Measurements from ENCODE around the gene DLX4. TPM values are rescaled to one million over a fixed set of nuclear protein-coding genes. Genes with fewer than 3 reads are reported as not detected.

DLX4 gene
- 1.1 and 1.4 TPM in 2 replicates for total RNA-seq (2014; rRNA removed; shearing (Covaris generic))
- polyA plus RNA-seq (2015; cell fraction: cytosol; rRNA removed), result 2.2 and 2.8 TPM in 2 replicates
- 5.9 and 10.7 TPM in 2 replicates for polyA plus RNA-seq (2015; cell fraction: nucleus; rRNA removed)

DNA sequence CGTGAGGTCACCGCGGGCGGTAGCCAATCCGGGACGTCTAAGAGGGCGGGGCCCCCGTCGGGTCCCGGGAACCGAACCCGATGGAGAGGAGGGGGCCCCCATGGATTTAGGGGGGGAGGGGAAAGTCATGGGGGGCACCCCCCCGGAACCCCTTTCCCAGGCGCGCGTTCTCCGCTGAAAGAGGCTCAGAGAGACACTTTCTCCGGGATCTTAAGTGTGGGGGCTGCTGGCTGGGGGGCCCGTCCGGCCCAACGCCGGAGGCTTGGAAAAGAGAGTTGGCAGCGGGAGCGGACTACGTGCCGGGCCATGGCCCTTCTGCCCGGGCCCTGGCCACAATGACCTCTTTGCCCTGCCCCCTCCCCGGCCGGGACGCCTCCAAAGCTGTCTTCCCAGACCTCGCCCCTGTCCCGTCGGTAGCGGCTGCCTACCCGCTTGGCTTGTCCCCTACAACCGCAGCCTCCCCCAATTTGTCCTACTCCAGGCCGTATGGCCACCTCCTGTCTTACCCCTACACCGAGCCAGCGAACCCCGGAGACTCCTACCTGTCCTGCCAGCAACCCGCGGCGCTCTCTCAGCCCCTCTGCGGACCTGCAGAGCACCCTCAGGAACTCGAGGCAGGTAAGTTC lies at the start of gene DLX4:
Gene DLX4, plus strand, starts transcription at position 57 of the 626 bp plus-strand sequence. Its CDS starts 279 bp downstream, at position 336.
- no peak for DNase-seq (ENCODE audit: low read depth, low spot score)
- in situ Hi-C loops (cut with HindIII; ENCODE audit: low pct_unique_long_range_greater_than_20kb, low sequenced_read_pairs), result no loop called here

GRCh38 chr17:49920030-49920769 lies 48.8 kb upstream of the DLX4 start:
- DNase-seq (ENCODE audit: low read depth, low spot score), result no peak

GRCh38 chr17:49922095-49922494 lies 46.9 kb upstream of the DLX4 start:
- in situ Hi-C loops (cut with HindIII; ENCODE audit: low pct_unique_long_range_greater_than_20kb, low sequenced_read_pairs), result no loop called here
- DNase-seq (ENCODE audit: low read depth, low spot score), result no peak

More at GRCh38 chr17:49920030-49920769, 48.8 kb upstream of the DLX4 start:
- in situ Hi-C loops (cut with HindIII; ENCODE audit: low pct_unique_long_range_greater_than_20kb, low sequenced_read_pairs), result no loop called here

DNA sequence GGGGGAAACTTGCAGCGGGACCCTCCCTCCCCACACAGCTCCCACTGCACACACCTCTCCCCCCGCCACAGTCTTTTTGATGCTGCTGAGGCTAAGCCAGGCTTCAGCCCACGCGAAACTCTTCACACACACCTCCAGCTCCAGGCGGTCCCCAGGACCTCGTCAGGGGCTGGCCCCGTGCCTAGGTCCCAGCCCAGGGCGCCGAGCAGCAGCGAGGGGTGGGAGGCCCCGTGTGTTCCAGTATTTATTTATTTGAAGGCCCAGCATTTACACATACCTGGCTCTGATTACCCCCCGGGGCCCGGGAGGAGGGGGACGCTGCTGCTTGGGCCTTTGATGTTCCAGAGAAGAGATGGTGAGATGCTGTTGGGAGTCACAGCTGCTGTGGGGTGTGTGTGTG lies 44.9 kb upstream of the DLX4 start:
- DNase-seq (ENCODE audit: low read depth, low spot score), result no peak
- in situ Hi-C loops (cut with HindIII; ENCODE audit: low pct_unique_long_range_greater_than_20kb, low sequenced_read_pairs), result no loop called here

DNA sequence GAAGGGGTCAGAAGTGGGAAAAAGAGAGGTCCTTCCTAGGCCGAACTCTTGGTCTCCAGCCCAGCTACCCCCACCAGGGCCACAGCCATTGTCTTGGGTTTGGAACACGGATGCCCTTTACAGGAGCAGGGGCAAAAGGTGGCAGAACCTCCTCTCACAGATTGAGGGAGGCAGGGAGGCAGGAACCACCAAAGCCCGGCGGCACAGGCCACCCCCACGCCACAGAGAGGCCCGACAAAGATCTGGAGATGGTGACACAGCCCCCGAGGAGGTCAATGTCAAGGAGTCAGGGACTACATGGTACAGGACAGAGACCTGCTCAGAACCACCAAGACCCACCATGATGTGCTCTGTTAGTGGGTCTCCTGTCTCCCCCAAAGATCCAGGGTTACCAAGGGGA lies 44.4 kb upstream of the DLX4 start:
- DNase-seq (ENCODE audit: low read depth, low spot score), result no peak
- in situ Hi-C loops (cut with HindIII; ENCODE audit: low pct_unique_long_range_greater_than_20kb, low sequenced_read_pairs), result no loop called here

- in situ Hi-C loops (cut with HindIII; ENCODE audit: low pct_unique_long_range_greater_than_20kb, low sequenced_read_pairs), result no loop called here
- no peak for DNase-seq (ENCODE audit: low read depth, low spot score)
Measured at GRCh38 chr17:49925921-49926320, 43.1 kb upstream of the DLX4 start.

GRCh38 chr17:49926886-49927285 lies 42.1 kb upstream of the DLX4 start:
- in situ Hi-C loops (cut with HindIII; ENCODE audit: low pct_unique_long_range_greater_than_20kb, low sequenced_read_pairs), result no loop called here
- no peak for DNase-seq (ENCODE audit: low read depth, low spot score)

DNA sequence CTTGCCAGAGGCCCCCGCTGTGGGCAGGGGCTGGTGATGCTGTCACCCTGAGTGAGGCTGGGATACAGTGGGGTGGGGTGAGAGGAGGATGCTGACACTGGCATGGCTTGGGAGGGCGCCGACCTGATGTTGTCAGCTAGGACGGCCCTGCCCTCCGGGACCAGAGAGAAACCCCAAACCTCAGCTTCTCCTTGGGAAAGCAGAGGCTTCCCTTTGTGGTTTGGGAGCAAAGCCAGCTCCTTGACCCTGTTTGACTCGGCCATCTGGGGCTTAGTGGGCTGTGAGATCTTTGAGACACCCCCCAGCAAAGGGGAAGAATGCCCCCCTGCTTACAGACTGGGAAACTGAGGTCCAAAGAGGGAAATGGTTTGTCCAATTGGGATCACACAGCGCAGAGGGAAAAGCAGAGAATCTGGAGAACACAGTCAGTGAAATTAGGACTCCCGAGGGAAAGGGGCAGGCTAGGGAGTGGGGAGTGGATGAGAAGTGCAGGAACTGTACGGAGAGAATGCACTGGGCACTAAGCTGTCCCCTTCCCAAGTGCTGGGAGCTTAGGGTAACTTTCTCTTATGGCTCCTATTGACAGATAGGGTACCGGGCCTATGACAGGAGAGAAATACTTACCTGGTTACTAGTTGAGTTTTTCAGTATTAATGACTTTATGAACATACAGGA lies 40.7 kb upstream of the DLX4 start:
- in situ Hi-C loops (cut with HindIII; ENCODE audit: low pct_unique_long_range_greater_than_20kb, low sequenced_read_pairs), result no loop called here
- no peak for DNase-seq (ENCODE audit: low read depth, low spot score)

- in situ Hi-C loops (cut with HindIII; ENCODE audit: low pct_unique_long_range_greater_than_20kb, low sequenced_read_pairs), result no loop called here
- no peak for DNase-seq (ENCODE audit: low read depth, low spot score)
Measured at GRCh38 chr17:49928837-49929475, 40.0 kb upstream of the DLX4 start.

DNA sequence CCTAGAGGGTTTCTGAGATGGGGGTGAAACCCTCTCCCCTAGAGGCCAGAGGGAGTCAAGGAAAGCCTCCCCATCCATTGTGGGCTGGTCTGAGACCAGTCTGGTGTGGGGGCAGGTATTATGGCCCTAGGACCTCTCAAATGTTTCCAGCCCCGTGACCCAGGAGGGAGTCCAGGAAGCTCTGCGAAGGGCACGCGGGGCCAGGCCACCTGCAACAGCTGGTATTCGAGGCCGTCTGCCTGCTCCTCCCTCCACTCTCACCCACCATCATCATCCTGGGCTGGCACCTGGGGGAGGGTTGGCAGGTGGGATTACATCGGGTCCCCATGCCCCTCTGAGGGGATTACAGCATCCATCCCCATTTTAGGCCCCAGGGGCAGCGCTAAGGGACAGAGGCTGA lies 38.1 kb upstream of the DLX4 start:
- in situ Hi-C loops (cut with HindIII; ENCODE audit: low pct_unique_long_range_greater_than_20kb, low sequenced_read_pairs), result no loop called here
- DNase-seq (ENCODE audit: low read depth, low spot score), result no peak

DNA sequence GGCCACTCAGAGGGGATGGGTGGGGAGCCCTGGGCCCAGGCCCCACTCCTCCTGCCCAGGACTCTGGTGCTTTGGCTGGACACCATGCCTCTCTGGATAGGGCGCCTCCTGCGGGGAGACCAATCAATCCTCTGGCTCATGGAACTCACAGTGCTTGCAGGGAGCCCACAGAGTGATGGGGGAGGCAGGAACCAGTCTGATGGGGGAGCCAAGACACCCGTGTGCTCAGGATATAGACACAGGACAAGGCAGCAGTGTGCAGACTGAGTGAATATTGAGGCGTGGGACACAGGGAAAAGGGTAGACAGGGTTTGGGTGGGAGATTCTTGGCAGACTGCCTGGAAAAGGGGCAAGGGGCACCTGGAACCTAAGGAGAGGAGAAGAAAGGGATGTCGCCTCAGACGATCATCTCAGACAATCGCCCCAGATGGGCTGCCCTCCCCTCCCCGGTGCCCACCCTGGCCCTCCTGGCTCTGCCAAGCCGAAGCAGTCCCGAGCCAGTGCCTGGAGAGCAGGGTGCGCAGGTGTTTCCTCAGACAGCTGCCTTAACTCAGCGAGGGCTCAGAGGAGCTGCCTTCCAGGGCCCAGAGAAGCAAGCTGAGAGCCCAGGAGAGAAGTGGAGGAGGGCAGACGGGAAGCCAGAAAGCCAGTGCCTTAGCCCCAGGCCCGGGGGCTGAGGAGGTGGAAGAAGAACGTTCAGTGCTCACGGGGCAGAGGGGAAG lies 37.4 kb upstream of the DLX4 start:
- no peak for DNase-seq (ENCODE audit: low read depth, low spot score)
- in situ Hi-C loops (cut with HindIII; ENCODE audit: low pct_unique_long_range_greater_than_20kb, low sequenced_read_pairs), result no loop called here

GRCh38 chr17:49932138-49932723 lies 36.8 kb upstream of the DLX4 start:
- in situ Hi-C loops (cut with HindIII; ENCODE audit: low pct_unique_long_range_greater_than_20kb, low sequenced_read_pairs), result no loop called here
- DNase-seq (ENCODE audit: low read depth, low spot score), result no peak

GRCh38 chr17:49932901-49933300 lies 36.1 kb upstream of the DLX4 start:
- in situ Hi-C loops (cut with HindIII; ENCODE audit: low pct_unique_long_range_greater_than_20kb, low sequenced_read_pairs), result no loop called here
- DNase-seq (ENCODE audit: low read depth, low spot score), result no peak

DNA sequence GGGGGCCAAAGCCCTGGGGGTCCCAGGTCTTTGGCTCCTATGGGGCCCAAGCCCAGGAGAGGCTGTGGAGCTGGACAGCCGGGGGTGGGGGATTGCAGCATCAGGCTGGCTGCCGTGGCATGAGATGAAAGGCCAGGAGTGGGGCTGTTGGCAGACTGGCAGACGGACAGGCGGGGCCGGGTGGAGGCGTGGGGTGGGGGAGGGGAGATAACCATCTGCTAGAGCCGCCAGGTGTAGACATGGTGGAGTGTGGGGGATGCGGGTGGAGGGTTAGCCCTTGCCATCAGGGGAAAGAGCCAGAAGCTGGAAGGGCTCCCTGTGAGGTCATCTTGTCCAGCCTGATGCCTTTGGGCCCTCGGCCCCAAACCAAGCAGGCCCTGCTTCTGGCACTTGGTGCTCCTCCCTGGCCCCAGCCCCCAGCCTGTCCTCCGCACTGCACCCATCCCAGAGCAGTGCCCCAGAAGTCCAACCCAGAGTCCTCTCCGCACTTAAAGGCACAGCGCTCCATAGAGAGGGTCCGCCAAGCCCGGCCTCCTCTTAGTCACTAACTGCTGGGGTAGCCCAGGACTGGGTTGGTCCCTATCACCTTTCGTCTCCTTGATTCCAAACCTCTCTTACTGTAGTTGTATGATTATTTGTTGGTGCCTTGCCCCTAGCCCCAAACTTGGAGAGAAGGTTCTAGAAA lies 33.3 kb upstream of the DLX4 start:
- no peak for DNase-seq (ENCODE audit: low read depth, low spot score)
- in situ Hi-C loops (cut with HindIII; ENCODE audit: low pct_unique_long_range_greater_than_20kb, low sequenced_read_pairs), result no loop called here

DNA sequence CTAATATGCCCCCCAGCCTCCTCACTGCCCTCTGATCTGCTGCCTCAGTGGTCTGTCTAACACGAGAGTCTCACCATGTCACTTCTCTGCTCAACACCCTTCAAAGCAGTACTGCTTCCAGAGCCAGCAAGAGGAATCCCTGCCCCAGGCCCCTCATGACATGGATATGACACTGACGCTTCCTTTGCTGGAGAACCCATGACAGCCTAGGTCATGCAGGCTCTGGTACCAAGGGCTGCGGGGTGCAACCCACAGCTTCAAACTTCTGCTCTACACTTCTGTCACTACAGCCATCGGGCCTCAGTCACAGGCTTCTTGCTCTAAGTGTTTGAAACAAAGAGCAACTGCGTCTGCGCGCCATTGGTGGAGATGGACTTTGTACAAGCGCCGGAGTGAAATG lies 32.6 kb upstream of the DLX4 start:
- no peak for DNase-seq (ENCODE audit: low read depth, low spot score)
- in situ Hi-C loops (cut with HindIII; ENCODE audit: low pct_unique_long_range_greater_than_20kb, low sequenced_read_pairs), result no loop called here

- in situ Hi-C loops (cut with HindIII; ENCODE audit: low pct_unique_long_range_greater_than_20kb, low sequenced_read_pairs), result no loop called here
- no peak for DNase-seq (ENCODE audit: low read depth, low spot score)
Measured at GRCh38 chr17:49939318-49939717, 29.7 kb upstream of the DLX4 start.

- in situ Hi-C loops (cut with HindIII; ENCODE audit: low pct_unique_long_range_greater_than_20kb, low sequenced_read_pairs), result no loop called here
- DNase-seq (ENCODE audit: low read depth, low spot score), result no peak
Measured at GRCh38 chr17:49941427-49941826, 27.6 kb upstream of the DLX4 start.

All from SK-MEL-5 (cell line).